Kidney tubule cell (primary cell): ENCODE measurements around the gene MAP3K8.
A peak's percentile ranks its signal among the peaks of the same experiment; 100 is the strongest.

Experiments
- DNase-seq: peaks from one replicate; pipeline ENCODE4 v3.0.0-alpha.2; 2018; ENCODE audit warnings: low spot score

MAP3K8 gene

GRCh38 chr10:30433730-30434272, at the start of gene MAP3K8:
Gene MAP3K8, plus strand, starts transcription at chr10:30434184. Its CDS starts 4,755 bp downstream, at chr10:30438939.
- peak; percentile 97 for DNase-seq

GRCh38 chr10:30384701-30385201, 49.2 kb upstream of the MAP3K8 start:
- DNase-seq = peak; percentile 27

DNA sequence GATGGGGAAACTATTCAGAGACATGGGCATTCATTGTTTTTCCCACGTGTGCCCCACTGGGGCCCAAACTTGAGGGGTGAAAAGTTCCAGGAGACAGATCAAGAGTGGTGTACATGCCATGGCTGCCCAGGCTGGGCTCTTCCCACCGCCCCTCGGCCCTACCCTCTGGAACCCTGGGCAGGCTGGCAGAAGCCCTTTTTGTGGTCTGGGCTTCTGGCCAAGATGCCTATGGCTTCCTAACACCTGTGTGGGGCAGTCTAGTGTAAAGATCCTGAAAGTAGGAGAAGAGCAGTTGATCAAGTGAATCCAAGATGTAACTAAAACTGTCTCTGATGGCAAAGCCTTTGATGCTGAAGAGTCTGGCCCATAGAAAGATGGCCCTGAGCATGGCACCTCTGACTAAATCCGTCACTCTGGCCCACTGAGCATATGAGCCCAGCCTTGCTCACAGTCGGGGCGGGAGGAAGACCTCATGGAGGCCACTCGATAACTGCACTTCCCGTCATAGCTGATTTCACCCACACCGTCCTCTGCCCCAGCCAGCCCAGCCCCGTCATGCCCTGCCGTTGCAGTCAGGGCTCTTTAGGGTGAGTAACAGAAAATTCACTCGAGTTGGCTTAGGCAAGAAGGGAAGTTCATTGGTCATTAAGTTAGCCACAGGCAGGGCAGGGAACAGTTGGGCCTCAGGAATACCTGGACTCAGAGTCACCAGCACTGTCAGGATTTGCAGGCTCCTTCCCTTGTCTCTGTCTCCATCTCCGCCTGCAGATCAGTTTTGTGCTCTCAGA, 47.0 kb upstream of the MAP3K8 start:
- DNase-seq = peak; percentile 66

- DNase-seq = peak; percentile 83
These were observed 46.2 kb upstream of the MAP3K8 start for GRCh38 chr10:30387646-30388243.

DNA sequence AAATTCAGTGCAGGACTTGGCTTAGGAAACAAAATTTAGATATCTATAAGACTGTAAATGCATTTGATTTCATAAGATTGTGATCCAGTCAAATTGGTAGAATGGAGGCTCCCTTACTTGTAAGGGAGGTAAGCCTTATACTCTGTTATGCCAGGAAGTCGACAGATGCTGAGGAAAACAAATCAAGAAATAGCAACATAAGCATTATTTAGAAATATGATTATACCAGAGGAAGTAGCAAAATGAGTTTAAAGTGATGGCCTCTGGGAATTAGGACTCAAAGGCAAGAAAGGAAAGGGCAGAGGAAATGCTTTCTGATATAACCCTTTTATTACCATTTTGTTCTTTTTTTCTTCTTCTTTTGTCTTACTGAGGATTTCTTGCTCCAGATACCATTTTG, 44.4 kb upstream of the MAP3K8 start:
- no peak for DNase-seq

DNA sequence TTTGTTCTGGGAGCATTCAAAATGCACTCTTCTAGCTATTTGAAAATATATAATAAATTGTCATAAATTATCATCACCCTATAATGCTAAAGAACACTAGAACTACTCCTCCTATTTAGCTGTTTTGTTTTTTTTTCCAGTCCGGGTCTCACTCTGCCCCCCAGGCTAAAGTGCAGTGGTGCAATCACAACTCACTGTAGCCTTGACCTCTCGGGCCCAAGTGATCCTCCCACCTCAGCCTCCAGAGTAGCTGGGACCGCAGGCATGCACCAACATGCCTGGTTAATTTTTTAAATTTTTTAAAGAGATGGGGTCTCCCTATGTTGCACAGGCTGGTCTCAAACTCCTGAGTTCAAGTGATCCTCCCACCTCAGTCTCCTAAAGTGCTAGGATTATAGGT, 43.8 kb upstream of the MAP3K8 start:
- DNase-seq = no peak

GRCh38 chr10:30391266-30391665, 42.7 kb upstream of the MAP3K8 start:
- no peak for DNase-seq

GRCh38 chr10:30392564-30392990, 41.4 kb upstream of the MAP3K8 start:
- DNase-seq = peak; percentile 68

- DNase-seq = no peak
These were observed 37.7 kb upstream of the MAP3K8 start for GRCh38 chr10:30396293-30396692.

GRCh38 chr10:30396698-30397097, 37.3 kb upstream of the MAP3K8 start:
- DNase-seq = no peak

- no peak for DNase-seq
These were observed 35.8 kb upstream of the MAP3K8 start for GRCh38 chr10:30398193-30398592.

DNA sequence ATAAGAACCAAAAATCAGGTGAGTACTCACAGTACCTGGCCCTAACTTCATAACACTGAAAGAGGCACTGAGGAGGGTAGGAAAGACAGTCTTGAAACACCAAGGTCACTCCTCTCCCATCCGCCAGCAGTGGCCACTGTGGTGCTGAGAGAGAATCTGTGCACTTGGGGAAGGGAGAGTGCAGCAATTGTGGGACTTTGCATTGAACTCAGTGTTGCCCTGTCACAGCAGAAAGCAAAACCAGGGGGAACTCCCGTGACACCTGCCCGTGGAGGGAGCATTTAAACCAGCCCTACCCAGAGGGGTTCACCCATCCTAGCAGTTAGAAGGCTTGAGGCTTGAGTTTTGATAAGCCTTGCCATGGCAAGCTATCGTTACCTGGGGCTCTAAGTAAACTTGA, 35.2 kb upstream of the MAP3K8 start:
- DNase-seq = no peak

- no peak for DNase-seq
These were observed 30.5 kb upstream of the MAP3K8 start for GRCh38 chr10:30403494-30403893.

DNA sequence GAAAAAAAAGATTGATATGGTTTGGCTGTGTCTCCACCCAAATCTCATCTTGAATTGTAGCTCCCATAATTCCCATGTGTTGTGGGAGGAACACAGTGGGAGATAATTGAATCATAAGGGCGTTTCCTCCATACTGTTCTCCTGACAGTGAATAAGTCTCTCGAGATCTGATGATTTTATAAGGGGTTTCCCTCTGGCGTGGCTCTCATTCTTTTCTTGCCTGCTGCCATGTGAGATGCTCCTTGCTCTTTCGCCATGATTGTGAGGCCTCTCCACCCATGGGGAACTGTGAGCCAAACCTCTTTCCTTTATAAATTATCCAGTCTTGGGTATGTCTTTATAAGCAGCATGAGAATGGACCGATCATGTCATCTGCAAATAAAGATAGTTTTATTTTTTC, 29.4 kb upstream of the MAP3K8 start:
- DNase-seq = no peak

GRCh38 chr10:30411263-30411662, 22.7 kb upstream of the MAP3K8 start:
- no peak for DNase-seq

DNA sequence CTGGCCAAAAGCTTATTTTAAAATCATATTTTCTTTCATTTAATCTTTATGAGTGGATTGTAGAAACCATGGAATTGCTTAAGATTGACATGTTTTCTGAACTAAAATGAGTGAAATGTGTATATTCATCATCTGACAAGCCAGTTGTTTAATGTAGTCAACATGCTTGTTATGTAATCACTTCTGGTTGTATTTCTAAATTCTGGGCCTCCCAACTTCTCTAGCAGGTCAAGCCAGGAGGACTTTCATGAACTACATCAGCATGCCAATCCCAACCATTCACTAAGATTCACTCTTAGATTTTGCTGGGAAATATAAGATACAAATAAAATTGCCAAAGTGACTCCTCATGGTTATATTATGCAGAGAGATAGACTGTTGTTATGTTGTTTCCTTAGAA, 21.1 kb upstream of the MAP3K8 start:
- DNase-seq = no peak

DNA sequence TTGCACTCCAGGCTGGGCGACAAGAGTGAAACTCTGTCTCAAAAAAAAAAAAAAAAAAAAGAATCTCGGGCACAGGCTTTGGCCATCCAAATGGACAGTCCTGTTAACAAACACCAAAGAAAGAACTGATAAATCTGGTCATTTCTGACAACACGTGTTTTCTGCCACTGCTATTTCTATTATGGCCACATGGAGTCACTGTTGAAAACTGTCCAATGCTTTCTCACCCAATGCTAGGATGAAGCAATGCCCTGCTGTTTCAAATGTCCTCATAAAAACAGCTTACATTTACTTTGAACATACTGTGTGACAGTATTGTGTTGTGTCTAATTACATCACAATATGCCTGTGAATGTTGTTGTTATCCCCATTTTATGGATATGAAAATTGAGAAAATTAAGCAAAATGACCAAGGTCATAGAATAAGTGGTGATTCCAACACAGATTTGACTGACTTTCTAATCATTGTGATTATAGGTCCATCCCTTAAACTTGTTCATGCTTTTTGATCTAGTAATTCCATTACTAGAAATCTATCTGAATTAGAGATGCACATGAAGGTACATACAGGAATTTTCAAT, 19.9 kb upstream of the MAP3K8 start:
- DNase-seq = peak; percentile 55

GRCh38 chr10:30415593-30415992, 18.4 kb upstream of the MAP3K8 start:
- DNase-seq = no peak

DNA sequence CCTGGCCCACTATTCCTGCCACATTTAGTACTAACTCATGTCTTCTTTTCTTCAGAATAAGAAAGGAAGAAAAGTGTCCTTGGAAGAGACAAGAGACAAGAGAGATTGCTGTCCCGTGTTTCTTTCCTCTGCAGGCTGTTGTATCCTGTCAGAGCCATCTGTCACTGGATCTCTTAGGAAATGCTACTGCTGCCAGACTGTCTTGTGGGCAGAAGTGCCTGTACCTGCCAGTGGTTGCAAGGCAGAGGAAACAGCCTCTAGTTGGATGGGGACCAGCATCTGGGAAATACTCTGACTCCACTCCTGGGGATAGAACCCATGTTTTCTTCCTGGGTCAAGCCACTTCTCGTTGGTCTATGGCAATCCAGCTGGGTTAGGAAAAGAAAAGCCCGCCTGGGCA, 16.7 kb upstream of the MAP3K8 start:
- DNase-seq = no peak

GRCh38 chr10:30420266-30420665, 13.7 kb upstream of the MAP3K8 start:
- DNase-seq = no peak

DNA sequence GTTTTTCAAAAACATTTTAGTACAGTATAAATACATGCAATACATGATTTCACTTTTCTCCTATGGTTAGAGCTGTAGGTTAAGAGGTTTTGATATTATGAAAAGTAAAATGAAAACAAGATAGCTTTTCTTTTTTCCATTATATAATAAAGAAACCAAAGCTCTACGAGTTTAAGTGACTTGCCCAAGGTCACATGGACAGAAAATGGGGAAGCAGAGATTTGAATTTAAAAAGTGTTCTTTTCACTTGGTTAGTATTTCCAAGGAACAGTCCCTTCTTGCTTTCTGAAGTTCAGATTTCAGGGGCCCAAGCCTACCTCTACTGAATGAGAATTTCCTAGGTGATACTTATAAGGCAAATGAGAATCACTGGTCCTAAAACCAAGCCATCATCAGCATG, 13.2 kb upstream of the MAP3K8 start:
- no peak for DNase-seq

- no peak for DNase-seq
These were observed 11.8 kb upstream of the MAP3K8 start for GRCh38 chr10:30422151-30422695.
